Lower leg skin (tissue), 3 donors: ENCODE data around the gene SFI1.

Source experiments
- POLR2A ChIP-seq, 2 donors: fragments of 450-650 bp; IDR thresholded peaks; one replicate each; pipeline ENCODE4 v1.6.1; 2016 to 2017; ENCODE audit warnings: antibody characterized with exemption in 2 of 2, mild to moderate bottlenecking in 1 of 2, moderate library complexity in 1 of 2
- TF ChIP-seq, protein P1 (sequence below), 3 donors: fragments of 450-650 bp; IDR thresholded peaks; one replicate each; pipeline ENCODE4 v1.5.1; 2016; ENCODE audit warnings: antibody characterized with exemption in 3 of 3, mild to moderate bottlenecking in 3 of 3, moderate library complexity in 2 of 3

GRCh38 chr22:31492151-31492550 lies 4.2 kb upstream of the SFI1 start:
- no peak for TF ChIP-seq POLR2A (IDR thresholded peaks at IDR 0.05)
- TF ChIP-seq, protein P1, sequence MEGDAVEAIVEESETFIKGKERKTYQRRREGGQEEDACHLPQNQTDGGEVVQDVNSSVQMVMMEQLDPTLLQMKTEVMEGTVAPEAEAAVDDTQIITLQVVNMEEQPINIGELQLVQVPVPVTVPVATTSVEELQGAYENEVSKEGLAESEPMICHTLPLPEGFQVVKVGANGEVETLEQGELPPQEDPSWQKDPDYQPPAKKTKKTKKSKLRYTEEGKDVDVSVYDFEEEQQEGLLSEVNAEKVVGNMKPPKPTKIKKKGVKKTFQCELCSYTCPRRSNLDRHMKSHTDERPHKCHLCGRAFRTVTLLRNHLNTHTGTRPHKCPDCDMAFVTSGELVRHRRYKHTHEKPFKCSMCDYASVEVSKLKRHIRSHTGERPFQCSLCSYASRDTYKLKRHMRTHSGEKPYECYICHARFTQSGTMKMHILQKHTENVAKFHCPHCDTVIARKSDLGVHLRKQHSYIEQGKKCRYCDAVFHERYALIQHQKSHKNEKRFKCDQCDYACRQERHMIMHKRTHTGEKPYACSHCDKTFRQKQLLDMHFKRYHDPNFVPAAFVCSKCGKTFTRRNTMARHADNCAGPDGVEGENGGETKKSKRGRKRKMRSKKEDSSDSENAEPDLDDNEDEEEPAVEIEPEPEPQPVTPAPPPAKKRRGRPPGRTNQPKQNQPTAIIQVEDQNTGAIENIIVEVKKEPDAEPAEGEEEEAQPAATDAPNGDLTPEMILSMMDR (IDR thresholded peaks at IDR 0.05): no peak
